Inflammatory macrophage treated with lipopolysaccharide for 1 hour (primary cell): Measurements from ENCODE around the gene CD53.
A peak's percentile ranks its signal among the peaks of the same experiment; 100 is the strongest.
"Not testable (repeated sequence)": the region's sequence is repeated elsewhere in the genome, so short reads cannot be mapped to it uniquely, and the experiment has no call there.

Source experiments
- DNase-seq, 2 donors: peaks; one replicate each; pipeline ENCODE4 v3.0.0-alpha.2; 2020 to 2022

CD53 gene

GRCh38 chr1:110872745-110873720 lies at the start of gene CD53:
CD53 (plus strand) TSS chr1:110873148; CDS start chr1:110891409, 18,261 bp downstream.
- peak; percentile 90 to 92 for DNase-seq

- DNase-seq, result no peak
Measured at GRCh38 chr1:110824192-110824591, 48.8 kb upstream of the CD53 start.

DNA sequence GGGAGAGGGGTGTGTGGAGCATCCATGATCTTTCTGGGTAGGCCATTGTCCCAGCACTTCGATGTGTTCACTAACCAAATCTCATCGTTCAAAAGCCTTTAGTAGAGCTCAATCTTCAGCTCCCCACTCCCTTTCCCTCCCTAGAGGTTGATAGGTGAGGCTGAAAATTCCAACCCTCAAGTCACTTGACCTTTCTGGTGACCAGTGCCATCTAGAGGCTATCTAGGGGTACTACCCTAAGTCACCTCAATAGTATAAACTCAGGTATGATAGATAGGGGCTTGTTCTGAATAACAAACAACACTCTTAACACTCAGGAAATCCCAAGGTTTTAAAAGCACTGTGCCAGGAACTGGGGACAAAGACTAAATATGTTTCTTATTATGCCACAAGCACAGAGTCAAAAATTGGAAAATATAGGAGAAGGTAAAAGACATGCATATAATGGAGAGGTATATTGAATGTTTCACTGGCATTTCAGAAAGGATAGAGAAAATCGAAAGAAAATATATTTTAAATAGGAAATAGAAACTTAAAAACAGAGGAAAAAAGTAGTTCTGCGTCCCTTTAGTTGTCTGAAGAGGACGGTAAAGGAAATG lies 42.9 kb upstream of the CD53 start:
- DNase-seq, result peak; percentile 7 to 41

DNA sequence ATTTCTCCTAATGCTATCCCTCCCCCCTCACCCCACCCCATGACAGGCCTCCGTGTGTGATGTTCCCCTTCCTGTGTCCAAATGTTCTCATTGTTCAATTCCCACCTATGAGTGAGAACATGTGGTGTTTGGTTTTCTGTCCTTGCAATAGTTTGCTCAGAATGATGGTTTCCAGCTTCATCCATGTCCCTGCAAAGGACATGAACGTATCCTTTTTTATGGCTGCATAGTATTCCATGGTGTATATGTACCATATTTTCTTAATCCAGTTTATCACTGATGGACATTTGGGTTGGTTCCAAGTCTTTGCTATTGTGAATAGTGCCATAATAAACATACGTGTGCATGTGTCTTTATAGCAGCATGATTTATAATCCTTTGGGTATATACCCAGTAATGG lies 39.2 kb upstream of the CD53 start:
- not testable (repeated sequence) for DNase-seq

GRCh38 chr1:110846861-110847260 lies 26.1 kb upstream of the CD53 start:
- no peak for DNase-seq

DNA sequence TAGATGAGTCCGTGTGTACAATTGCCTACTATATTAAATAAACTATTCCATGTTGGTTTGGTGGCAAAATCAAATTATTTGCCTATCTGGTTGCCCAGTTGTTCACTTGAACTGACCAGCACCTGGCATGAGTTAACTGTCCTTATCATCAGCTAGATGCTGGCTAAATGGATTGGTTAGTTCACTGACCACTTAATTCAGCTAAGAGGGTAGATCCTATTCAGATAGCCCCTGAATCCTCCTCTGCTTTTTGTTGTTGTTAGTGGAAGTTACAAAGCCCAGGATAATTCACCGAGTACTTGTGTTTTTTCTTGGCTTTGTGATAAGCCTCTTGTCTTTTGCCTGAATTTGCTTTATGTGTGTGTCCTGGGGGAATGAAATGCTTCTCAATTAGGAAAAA lies 22.8 kb upstream of the CD53 start:
- no peak for DNase-seq

- no peak for DNase-seq
Measured at GRCh38 chr1:110850627-110851026, 22.3 kb upstream of the CD53 start.

DNA sequence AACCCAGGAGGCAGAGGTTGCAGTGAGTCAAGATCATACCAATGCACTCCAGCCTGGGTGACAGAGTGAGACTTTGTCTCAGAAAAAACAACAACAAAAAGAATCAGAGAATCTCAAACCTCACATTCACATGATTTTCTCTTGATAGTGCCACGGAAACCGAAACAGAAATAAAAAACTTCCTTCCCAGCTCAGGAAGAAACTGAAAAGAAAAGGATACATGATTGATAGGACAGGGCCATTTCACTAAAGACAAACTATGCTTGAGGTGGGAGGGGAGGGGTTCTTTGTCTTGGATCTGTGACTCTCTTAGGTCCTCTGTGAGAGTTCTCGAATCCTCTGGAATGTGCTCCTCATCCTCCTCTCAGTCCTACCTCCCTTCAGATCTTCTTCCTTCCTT lies 19.8 kb upstream of the CD53 start:
- no peak for DNase-seq

DNA sequence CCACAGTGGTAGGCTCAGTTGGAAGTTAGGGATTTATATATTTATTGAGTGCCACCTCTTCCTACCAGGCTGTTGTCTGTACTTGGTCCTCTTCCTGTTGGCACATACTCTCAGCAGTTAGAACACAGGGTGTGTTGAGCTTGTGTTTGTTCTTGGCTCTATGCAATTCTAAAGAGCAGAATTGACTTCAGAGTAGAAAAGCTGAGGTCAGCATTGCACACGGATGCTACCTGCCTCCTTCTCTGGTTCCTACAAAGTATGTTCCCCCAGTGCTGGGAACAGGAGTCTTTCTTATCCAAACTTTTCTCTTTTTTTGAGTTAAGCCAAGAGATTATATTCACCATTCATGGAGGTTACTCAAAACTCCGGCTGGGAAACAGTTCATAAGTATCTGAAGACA lies 16.5 kb upstream of the CD53 start:
- no peak for DNase-seq

DNA sequence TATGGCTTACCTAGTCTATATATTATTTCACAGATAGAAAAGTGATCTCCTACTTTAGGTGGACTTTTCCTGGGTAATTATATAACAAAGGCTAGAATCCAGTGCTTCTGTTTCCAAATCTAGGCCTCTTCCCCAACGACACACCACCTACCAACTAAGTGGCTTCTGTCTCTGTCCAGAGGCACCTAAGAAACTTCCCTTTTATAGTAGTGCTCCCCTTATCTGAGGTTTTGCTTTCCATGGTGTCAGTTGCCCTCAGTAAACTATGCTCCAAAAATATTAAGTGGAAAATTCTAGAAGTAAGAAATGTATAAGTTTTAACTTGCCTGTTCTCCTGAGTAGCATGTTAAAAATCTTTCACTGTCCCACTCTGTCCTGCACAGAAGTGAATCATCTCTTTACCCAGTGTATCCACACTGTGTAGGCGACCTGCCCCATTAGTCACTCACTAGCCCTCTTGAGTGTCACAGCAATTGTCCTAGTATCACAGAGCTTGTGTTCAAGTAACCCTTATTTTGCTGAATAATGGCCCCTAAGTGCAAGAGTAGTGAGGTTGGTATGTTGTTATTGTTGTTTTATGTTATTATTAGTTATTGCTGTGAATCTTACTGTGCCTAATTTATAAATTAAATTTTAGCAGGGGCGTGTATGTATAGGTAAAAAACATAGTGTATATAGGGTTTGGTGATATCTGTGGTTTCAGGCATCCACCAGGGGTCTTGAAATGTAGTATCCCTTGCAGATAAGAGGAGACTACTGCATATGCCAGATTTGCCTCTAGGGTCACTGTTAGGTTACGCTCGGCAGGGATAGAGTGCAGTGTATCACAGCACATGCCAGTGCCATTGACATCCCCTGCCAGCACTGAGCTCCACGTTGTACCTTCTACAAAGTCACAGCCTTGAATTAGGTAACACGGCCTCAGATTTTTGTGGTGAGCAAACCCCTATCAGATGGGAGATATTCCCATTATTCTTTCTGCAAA lies 14.7 kb upstream of the CD53 start:
- DNase-seq, result peak; percentile 55 to 77

DNA sequence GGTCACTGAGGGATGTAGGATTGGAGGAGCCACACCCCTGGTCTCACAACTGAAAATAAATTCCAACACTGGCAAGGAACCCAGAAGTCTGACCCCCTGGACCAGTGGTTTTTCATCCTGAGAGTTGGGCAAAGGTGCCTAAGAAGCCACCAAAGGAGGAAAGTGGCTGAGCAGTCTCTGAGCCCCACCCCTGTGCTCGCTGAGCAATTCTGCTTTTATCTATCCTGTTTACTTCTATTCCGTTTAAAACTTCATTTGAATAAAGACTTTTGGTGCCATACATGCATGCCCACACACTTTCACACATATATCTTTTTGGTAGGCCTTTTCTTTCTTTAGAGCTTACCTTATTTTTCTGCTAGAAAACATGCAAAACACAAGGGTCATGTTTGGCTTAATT lies 13.9 kb upstream of the CD53 start:
- no peak for DNase-seq

DNA sequence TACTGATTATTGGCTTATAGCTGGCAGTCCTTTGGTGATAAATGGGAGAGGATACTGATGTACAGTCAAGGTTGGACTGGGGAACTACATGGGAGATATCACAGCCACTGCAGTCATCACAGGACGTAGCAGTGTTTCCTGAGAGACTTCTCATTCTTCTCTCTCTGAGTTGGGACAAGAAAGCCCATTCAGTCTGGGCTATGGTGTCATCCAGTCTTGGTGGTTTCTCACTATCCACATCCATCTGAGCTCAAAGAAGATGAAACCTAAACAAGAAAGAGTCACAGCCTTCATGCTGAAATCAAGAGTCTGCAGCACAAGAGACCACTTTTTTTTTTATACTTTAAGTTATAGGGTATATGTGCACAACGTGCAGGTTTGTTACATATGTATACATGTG lies 12.8 kb upstream of the CD53 start:
- no peak for DNase-seq

- DNase-seq, result not testable (repeated sequence)
Measured at GRCh38 chr1:110860620-110861019, 12.3 kb upstream of the CD53 start.

GRCh38 chr1:110861942-110862341 lies 11.0 kb upstream of the CD53 start:
- DNase-seq, result not testable (repeated sequence)

- no peak for DNase-seq
Measured at GRCh38 chr1:110864287-110864686, 8.7 kb upstream of the CD53 start.

DNA sequence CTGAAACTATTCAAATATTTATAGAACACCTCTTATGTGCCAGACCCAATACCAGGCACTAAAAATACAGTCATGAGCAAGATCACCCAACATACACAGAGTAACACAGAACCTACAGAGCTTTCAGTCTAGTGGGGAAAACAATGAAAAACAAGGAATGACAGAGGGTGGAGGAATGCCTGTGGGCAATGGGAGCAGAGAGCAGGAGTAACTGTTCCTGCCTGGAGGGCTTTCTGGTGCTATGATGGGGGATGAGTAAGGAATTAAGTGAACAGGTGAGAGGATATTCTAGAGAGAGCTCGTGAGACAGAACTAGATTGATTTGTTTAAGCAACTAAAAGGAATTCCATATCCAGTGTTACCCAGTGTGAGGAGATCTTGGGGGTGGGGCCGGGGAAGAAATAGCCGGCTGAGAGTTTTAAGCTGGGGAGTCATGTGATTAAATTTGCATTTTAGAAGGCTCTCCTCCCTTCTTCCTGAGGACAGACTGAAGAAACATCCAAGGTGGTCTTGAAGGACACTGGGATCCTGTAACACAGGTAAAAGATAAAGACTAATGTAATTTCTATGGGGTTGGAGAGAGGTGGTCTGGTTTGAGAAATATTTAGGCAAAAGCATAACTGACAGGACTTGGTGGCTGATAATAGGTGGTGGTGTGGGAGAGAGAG lies 2.1 kb upstream of the CD53 start:
- DNase-seq, result no peak

GRCh38 chr1:110872366-110872744 lies 593 bp upstream of the CD53 start:
- peak in 1 of 2 donors; percentile 20 for DNase-seq

DNA sequence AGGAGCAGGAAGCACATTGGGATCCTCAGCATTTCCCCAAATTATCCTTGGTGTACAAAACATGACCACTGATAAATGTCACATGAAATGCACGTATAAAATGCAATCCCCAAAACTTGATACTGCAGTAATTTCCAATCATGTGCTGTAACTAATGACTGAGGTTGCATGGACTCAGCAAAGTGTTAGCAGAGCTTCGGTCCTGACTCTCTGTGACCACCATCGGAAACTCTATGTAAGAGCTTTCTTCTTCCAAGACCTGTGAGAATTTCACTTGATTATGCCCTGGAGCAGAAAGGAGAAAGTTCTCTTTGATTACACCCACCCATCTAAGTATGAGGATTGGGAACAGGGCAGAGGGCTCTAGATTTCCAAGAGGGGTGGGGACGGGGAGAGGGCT lies 908 bp downstream of the CD53 start:
- DNase-seq, result peak in 1 of 2 donors; percentile 23

- peak; percentile 54 for DNase-seq
Measured at GRCh38 chr1:110874324-110875215, 1.6 kb downstream of the CD53 start.

GRCh38 chr1:110875216-110875731 lies 2.3 kb downstream of the CD53 start:
- DNase-seq, result peak; percentile 42 to 44

DNA sequence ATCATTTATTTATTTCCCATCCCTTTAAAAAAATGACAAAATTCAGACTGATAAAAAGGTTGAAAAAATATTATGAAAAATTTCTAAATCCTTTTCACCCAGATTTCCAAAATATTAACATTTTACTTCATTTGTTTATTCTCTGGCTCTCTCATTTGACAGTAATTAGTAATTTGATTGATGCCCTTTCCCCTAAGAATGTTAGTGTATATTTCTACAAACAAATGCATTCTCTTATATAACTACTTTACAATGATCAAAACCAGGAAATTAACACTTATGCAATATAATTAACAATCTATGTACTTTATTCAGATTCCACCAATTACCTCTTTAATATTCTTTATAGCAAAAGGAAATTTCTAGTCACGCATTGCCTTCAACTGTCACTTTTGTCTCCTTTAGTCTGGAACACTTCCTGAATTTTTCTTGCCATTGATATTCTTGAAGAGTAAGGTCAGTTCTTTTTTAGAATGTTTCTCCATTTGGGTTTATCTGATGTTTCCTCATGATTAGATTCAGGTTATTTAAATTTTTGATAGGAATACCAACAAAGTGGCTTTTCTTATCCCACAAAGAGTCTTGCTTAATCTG lies 3.9 kb downstream of the CD53 start:
- peak in 1 of 2 donors; percentile 28 for DNase-seq
